WTC11 (cell line): ENCODE measurements around the gene RPL14. TPM values are rescaled to one million over a fixed set of nuclear protein-coding genes. Genes with fewer than 3 reads are reported as not detected.

Experiments
- ATAC-seq: fragments of 200-7000 bp; cut with Tn5 transposase; 2 replicates; pipeline ENCODE4 v1.10.0; 2021; ENCODE audit warnings: mild to moderate bottlenecking, moderate library complexity
- CTCF ChIA-PET: fragments of 300-600 bp; sonication (Branson Sonifier 250); formaldehyde crosslinking; loops from one replicate; lab custom pipeline; 2021; ENCODE audit warnings: antibody characterized with exemption; lab: Charles Lee
- POLR2A ChIA-PET: fragments of 350-600 bp; sonication (Branson Sonifier 250); formaldehyde crosslinking; loops from one replicate; lab custom pipeline; 2021; ENCODE audit warnings: antibody characterized with exemption; lab: Charles Lee
- DNase-seq: peaks from one replicate; pipeline ENCODE4 v3.0.0; 2021; ENCODE audit warnings: low spot score
- H3K27ac Mint-ChIP-seq: 2 replicates; pipeline ENCODE4 v1.8.0; 2021; ENCODE audit warnings: mixed read lengths
- H3K27me3 Mint-ChIP-seq: 2 replicates; pipeline ENCODE4 v1.8.0; 2021; ENCODE audit warnings: low read depth, mild to moderate bottlenecking, moderate library complexity, mixed read lengths
- H3K36me3 Mint-ChIP-seq: 2 replicates; pipeline ENCODE4 v1.8.0; 2021; ENCODE audit warnings: mixed read lengths
- H3K4me1 Mint-ChIP-seq: 2 replicates; pipeline ENCODE4 v1.8.0; 2022; ENCODE audit warnings: mixed read lengths
- H3K4me3 Mint-ChIP-seq: 2 replicates; pipeline ENCODE4 v1.8.0; 2021; ENCODE audit warnings: mild to moderate bottlenecking, moderate library complexity, mixed read lengths
- H3K9me3 Mint-ChIP-seq: 2 replicates; pipeline ENCODE4 v1.8.0; 2021; ENCODE audit warnings: mixed read lengths
- ATF1 ChIP-seq: sonication (generic); formaldehyde crosslinking; IDR thresholded peaks from 2 replicates; pipeline ENCODE4 v1.8.1; 2023; ENCODE audit warnings: mild to moderate bottlenecking, moderate library complexity, missing genetic modification reagents
- CDX4 ChIP-seq: fragments of 250-450 bp; sonication (Bioruptor Pico); IDR thresholded peaks from 2 replicates; pipeline ENCODE4 v1.9.0; 2021; ENCODE audit warnings: moderate library complexity, mild to moderate bottlenecking, inconsistent platforms, borderline replicate concordance
- CREM ChIP-seq: sonication (generic); formaldehyde crosslinking; IDR thresholded peaks from 2 replicates; pipeline ENCODE4 v1.8.1; 2022; ENCODE audit warnings: mild to moderate bottlenecking, missing genetic modification reagents, moderate library complexity
- CTCF ChIP-seq: fragments of 200-600 bp; IDR thresholded peaks from 2 replicates; pipeline ENCODE4 v1.8.0; 2022; ENCODE audit warnings: antibody characterized with exemption
- E2F5 ChIP-seq: sonication (generic); formaldehyde crosslinking; IDR thresholded peaks from 2 replicates; pipeline ENCODE4 v1.8.1; 2022; ENCODE audit warnings: mild to moderate bottlenecking, moderate library complexity, missing genetic modification reagents
- ELF4 ChIP-seq: sonication (generic); formaldehyde crosslinking; IDR thresholded peaks from 2 replicates; pipeline ENCODE4 v1.8.1; 2022; ENCODE audit warnings: low read depth, mild to moderate bottlenecking, moderate library complexity, missing genetic modification reagents
- EMX1 ChIP-seq: fragments of 250-450 bp; sonication (Bioruptor Pico); IDR thresholded peaks from 2 replicates; pipeline ENCODE4 v1.8.0; 2021; ENCODE audit warnings: mild to moderate bottlenecking
- ETV6 ChIP-seq: sonication (generic); formaldehyde crosslinking; IDR thresholded peaks from 2 replicates; pipeline ENCODE4 v1.8.1; 2022; ENCODE audit warnings: mild to moderate bottlenecking, missing genetic modification reagents
- FOXP4 ChIP-seq: sonication (generic); formaldehyde crosslinking; IDR thresholded peaks from 2 replicates; pipeline ENCODE4 v1.8.0; 2022; ENCODE audit warnings: mild to moderate bottlenecking, missing genetic modification reagents
- HMGXB4 ChIP-seq: sonication (generic); formaldehyde crosslinking; IDR thresholded peaks from 2 replicates; pipeline ENCODE4 v1.8.1; 2023; ENCODE audit warnings: mild to moderate bottlenecking, moderate library complexity, missing genetic modification reagents
- JUN ChIP-seq: sonication (generic); formaldehyde crosslinking; IDR thresholded peaks from 2 replicates; pipeline ENCODE4 v1.8.0; 2023; ENCODE audit warnings: mild to moderate bottlenecking, missing genetic modification reagents
- KAT7 ChIP-seq: sonication (generic); formaldehyde crosslinking; IDR thresholded peaks from 2 replicates; pipeline ENCODE4 v1.8.1; 2023; ENCODE audit warnings: missing genetic modification reagents, mild to moderate bottlenecking, borderline replicate concordance
- MAX ChIP-seq: sonication (generic); formaldehyde crosslinking; IDR thresholded peaks from 2 replicates; pipeline ENCODE4 v1.8.0; 2022; ENCODE audit warnings: mild to moderate bottlenecking, missing genetic modification reagents
- MLX ChIP-seq: sonication (generic); formaldehyde crosslinking; IDR thresholded peaks from 2 replicates; pipeline ENCODE4 v1.8.1; 2023; ENCODE audit warnings: mild to moderate bottlenecking, missing genetic modification reagents, moderate library complexity
- MXD4 ChIP-seq: fragments of 250-450 bp; sonication (Bioruptor Pico); IDR thresholded peaks from 2 replicates; pipeline ENCODE4 v1.8.0; 2021; ENCODE audit warnings: mild to moderate bottlenecking, moderate library complexity, borderline replicate concordance
- NFYB ChIP-seq: sonication (generic); formaldehyde crosslinking; conservative IDR thresholded peaks from 2 replicates; pipeline ENCODE4 v1.8.0; 2022; ENCODE audit warnings: low read depth, missing genetic modification reagents
- PRRX2 ChIP-seq: fragments of 250-450 bp; sonication (Bioruptor Pico); IDR thresholded peaks from 2 replicates; pipeline ENCODE4 v1.8.0; 2021; ENCODE audit warnings: mild to moderate bottlenecking
- RORB ChIP-seq: fragments of 250-450 bp; sonication (Bioruptor Pico); IDR thresholded peaks from 2 replicates; pipeline ENCODE4 v1.9.0; 2021; ENCODE audit warnings: mild to moderate bottlenecking
- SMAD3 ChIP-seq: sonication (generic); formaldehyde crosslinking; IDR thresholded peaks from 2 replicates; pipeline ENCODE4 v1.8.0; 2022; ENCODE audit warnings: missing genetic modification reagents, mild to moderate bottlenecking, borderline replicate concordance
- SOX15 ChIP-seq: fragments of 250-450 bp; sonication (Bioruptor Pico); IDR thresholded peaks from 2 replicates; pipeline ENCODE4 v1.9.0; 2021; ENCODE audit warnings: mild to moderate bottlenecking
- TCF7 ChIP-seq: sonication (generic); formaldehyde crosslinking; IDR thresholded peaks from 2 replicates; pipeline ENCODE4 v1.8.0; 2022; ENCODE audit warnings: mild to moderate bottlenecking, low read depth, missing genetic modification reagents, moderate library complexity
- USF1 ChIP-seq: sonication (generic); formaldehyde crosslinking; IDR thresholded peaks from 2 replicates; pipeline ENCODE4 v1.8.0; 2022; ENCODE audit warnings: mild to moderate bottlenecking, missing genetic modification reagents
- ZBTB43 ChIP-seq: sonication (generic); formaldehyde crosslinking; IDR thresholded peaks from 2 replicates; pipeline ENCODE4 v1.8.1; 2023; ENCODE audit warnings: mild to moderate bottlenecking, missing genetic modification reagents
- ZMAT4 ChIP-seq: fragments of 250-450 bp; sonication (Bioruptor Pico); IDR thresholded peaks from 2 replicates; pipeline ENCODE4 v1.9.0; 2021; ENCODE audit warnings: mild to moderate bottlenecking
- ZNF121 ChIP-seq: sonication (generic); formaldehyde crosslinking; IDR thresholded peaks from 2 replicates; pipeline ENCODE4 v1.8.0; 2023; ENCODE audit warnings: missing genetic modification reagents
- ZNF138 ChIP-seq: sonication (generic); formaldehyde crosslinking; conservative IDR thresholded peaks from 2 replicates; pipeline ENCODE4 v1.8.1; 2022; ENCODE audit warnings: mild to moderate bottlenecking, moderate library complexity, missing genetic modification reagents
- total RNA-seq: library from RNA; stranded (reverse); gene quantifications from 3 replicates; pipeline ENCODE4 v1.2.3, GENCODE V29; 2021

RPL14 gene
- total RNA-seq, 1 experiment from 2014 or later, result 2,816 TPM

GRCh38 chr3:40456940-40457823, at the start of gene RPL14 (continued):
- TF ChIP-seq ELF4 (CRISPR knock-in tag), result no peak
- no peak for TF ChIP-seq CTCF
- 0 out of 2 replicates have a peak, but pooled peaks have one; percentile 56 for TF ChIP-seq ATF1 (CRISPR knock-in tag)
- peak; percentile 75; the same call in 1 of the 2 replicates for TF ChIP-seq TCF7 (CRISPR knock-in tag)
- peak; percentile 57; the same call in 1 of the 2 replicates for TF ChIP-seq JUN
- no peak for TF ChIP-seq ZBTB43 (CRISPR knock-in tag)
- TF ChIP-seq MXD4 (CRISPR knock-in tag), result no peak
- no peak for TF ChIP-seq RORB (CRISPR knock-in tag)
- TF ChIP-seq FOXP4 (CRISPR knock-in tag), result no peak
- TF ChIP-seq, all 79 proteins: peak for 28

- Mint-ChIP-seq H3K4me1 (no peaks in the 10 kb centered on the region), H3K9me3 (no peaks in the 10 kb centered on the region), H3K36me3 (no peaks in the 10 kb centered on the region), H3K27me3 (no peaks in the 10 kb centered on the region), H3K27ac (no peak overlapping the region), H3K4me3 (no peak overlapping the region)
- CTCF ChIA-PET, result interaction anchor here (0.7 to 1.4 kb wide), 2 partner anchors 11 to 118 kb away, joined by 3 read pairs; no protein-coding TSS in a partner anchor
- POLR2A ChIA-PET, result no interaction called here
- no peak for ATAC-seq
- no peak for DNase-seq
- TF ChIP-seq CREM (CRISPR knock-in tag), result no peak
- no peak for TF ChIP-seq ZNF121 (CRISPR knock-in tag)
- no peak for TF ChIP-seq ZMAT4 (CRISPR knock-in tag)
- no peak for TF ChIP-seq CDX4 (CRISPR knock-in tag)
- TF ChIP-seq MLX, result no peak
- no peak for TF ChIP-seq ETV6 (CRISPR knock-in tag)
- TF ChIP-seq E2F5 (CRISPR knock-in tag), result no peak
- no peak for TF ChIP-seq SOX15 (CRISPR knock-in tag)
- no peak for TF ChIP-seq NFYB
- TF ChIP-seq SMAD3 (CRISPR knock-in tag), result no peak
- no peak for TF ChIP-seq ATF1 (CRISPR knock-in tag)
- TF ChIP-seq HMGXB4 (CRISPR knock-in tag), result no peak
- no peak for TF ChIP-seq MAX (CRISPR knock-in tag)
- TF ChIP-seq USF1, result no peak
- TF ChIP-seq KAT7, result no peak
- no peak for TF ChIP-seq EMX1
- no peak for TF ChIP-seq ZNF138
- no peak for TF ChIP-seq PRRX2 (CRISPR knock-in tag)
Measured at GRCh38 chr3:40407611-40408010, 49.5 kb upstream of the RPL14 start.
